Measurements from ENCODE around the gene BACH1. TPM values are rescaled to one million over a fixed set of nuclear protein-coding genes. Genes with fewer than 3 reads are reported as not detected.

BACH1 gene
- total RNA-seq, 1 donor from 2014 or later, result 123 TPM

- H3K4me3 Mint-ChIP-seq (ENCODE audit: unreplicated experiment), result no peak overlapping the region
- no peak overlapping the region for H3K27ac Mint-ChIP-seq (ENCODE audit: unreplicated experiment)
- H3K36me3 Mint-ChIP-seq (ENCODE audit: low read depth), result no peaks in the 10 kb centered on the region
- H3K9me3 Mint-ChIP-seq (ENCODE audit: low read depth), result no peaks in the 10 kb centered on the region
- no peak for DNase-seq (ENCODE audit: low spot score)
- no peaks in the 10 kb centered on the region for H3K27me3 Mint-ChIP-seq (ENCODE audit: low read depth)
- no peak for TF ChIP-seq CTCF (IDR thresholded peaks at IDR 0.05)
- peaks cover 22% of the 10 kb centered on the region for H3K4me1 Mint-ChIP-seq (ENCODE audit: low read depth)
Observed at GRCh38 chr21:29384683-29385359, 86.1 kb downstream of the BACH1 start.

GRCh38 chr21:29385934-29386520 is 87.3 kb downstream of the BACH1 start:
- Mint-ChIP-seq H3K9me3 (ENCODE audit: low read depth) (no peaks in the 10 kb centered on the region), H3K4me1 (ENCODE audit: low read depth) (peaks cover 20% of the 10 kb centered on the region), H3K27me3 (ENCODE audit: low read depth) (no peaks in the 10 kb centered on the region), H3K27ac (ENCODE audit: unreplicated experiment) (no peak overlapping the region), H3K4me3 (ENCODE audit: unreplicated experiment) (no peak overlapping the region), H3K36me3 (ENCODE audit: low read depth) (no peaks in the 10 kb centered on the region)
- no peak for DNase-seq (ENCODE audit: low spot score)
- no peak for TF ChIP-seq CTCF (IDR thresholded peaks at IDR 0.05)

GRCh38 chr21:29386803-29387202 is 88.1 kb downstream of the BACH1 start:
- no peak for DNase-seq (ENCODE audit: low spot score)
- TF ChIP-seq CTCF (IDR thresholded peaks at IDR 0.05), result no peak
- Mint-ChIP-seq H3K4me3 (ENCODE audit: unreplicated experiment) (no peak overlapping the region), H3K27me3 (ENCODE audit: low read depth) (no peaks in the 10 kb centered on the region), H3K4me1 (ENCODE audit: low read depth) (peaks cover 14% of the 10 kb centered on the region), H3K27ac (ENCODE audit: unreplicated experiment) (no peak overlapping the region), H3K9me3 (ENCODE audit: low read depth) (peaks cover 2% of the 10 kb centered on the region), H3K36me3 (ENCODE audit: low read depth) (peaks cover 2% of the 10 kb centered on the region)

GRCh38 chr21:29387598-29387997 is 88.9 kb downstream of the BACH1 start:
- TF ChIP-seq CTCF (IDR thresholded peaks at IDR 0.05), result no peak
- Mint-ChIP-seq H3K9me3 (ENCODE audit: low read depth) (peaks cover 2% of the 10 kb centered on the region), H3K27ac (ENCODE audit: unreplicated experiment) (no peak overlapping the region), H3K4me1 (ENCODE audit: low read depth) (peaks cover 7% of the 10 kb centered on the region), H3K27me3 (ENCODE audit: low read depth) (no peaks in the 10 kb centered on the region), H3K4me3 (ENCODE audit: unreplicated experiment) (no peak overlapping the region), H3K36me3 (ENCODE audit: low read depth) (peaks cover 2% of the 10 kb centered on the region)
- no peak for DNase-seq (ENCODE audit: low spot score)

- no peak for TF ChIP-seq CTCF (IDR thresholded peaks at IDR 0.05)
- no peak for DNase-seq (ENCODE audit: low spot score)
- Mint-ChIP-seq H3K36me3 (ENCODE audit: low read depth) (peaks cover 2% of the 10 kb centered on the region), H3K9me3 (ENCODE audit: low read depth) (peaks cover 9% of the 10 kb centered on the region), H3K4me3 (ENCODE audit: unreplicated experiment) (no peak overlapping the region), H3K27ac (ENCODE audit: unreplicated experiment) (no peak overlapping the region), H3K27me3 (ENCODE audit: low read depth) (no peaks in the 10 kb centered on the region), H3K4me1 (ENCODE audit: low read depth) (peaks cover 3% of the 10 kb centered on the region)
Observed at GRCh38 chr21:29389136-29389535, 90.4 kb downstream of the BACH1 start.
